GM10266 (cell line): ENCODE measurements around the gene PKD2L1.
A peak's percentile ranks its signal among the peaks of the same experiment; 100 is the strongest.
"Not testable (repeated sequence)": the region's sequence is repeated elsewhere in the genome, so short reads cannot be mapped to it uniquely, and the experiment has no call there.

ENCODE experiments used
- DNase-seq: peaks from one replicate; pipeline ENCODE4 v3.0.0; 2012; ENCODE audit errors: extremely low spot score
- TF ChIP-seq, protein P1 (sequence below): IDR thresholded peaks from 2 replicates; pipeline ENCODE4 v1.5.1; 2012; ENCODE audit warnings: mild to moderate bottlenecking, low read depth; ENCODE audit not compliant: control insufficient read depth, insufficient read depth; ENCODE audit errors: missing control alignments

PKD2L1 gene

DNA sequence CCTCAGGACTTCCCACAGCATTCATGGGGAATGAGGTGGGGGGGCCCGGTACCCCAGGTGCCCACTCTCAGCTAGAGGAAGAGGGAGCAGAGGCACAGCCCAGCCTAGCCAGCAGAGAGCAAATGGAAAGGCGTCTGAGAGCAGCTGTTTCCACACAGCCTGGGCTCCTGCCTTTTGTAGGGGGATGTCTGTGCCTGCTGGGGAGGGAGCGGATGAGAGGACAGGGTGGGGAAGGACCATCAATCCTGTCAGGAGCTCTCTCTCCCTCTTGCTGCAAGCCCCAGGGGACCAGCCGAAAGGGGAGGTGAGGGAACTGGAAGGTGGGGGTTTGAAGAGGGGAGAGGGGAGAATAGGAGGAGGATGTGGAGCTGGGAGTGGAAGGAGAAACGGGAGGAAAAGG is at the start of gene PKD2L1:
TSS of gene PKD2L1 (minus strand) at position 150 of the 400 bp plus-strand sequence. CDS start at position 25, 125 bp downstream.
- no peak for DNase-seq
- TF ChIP-seq, protein P1, sequence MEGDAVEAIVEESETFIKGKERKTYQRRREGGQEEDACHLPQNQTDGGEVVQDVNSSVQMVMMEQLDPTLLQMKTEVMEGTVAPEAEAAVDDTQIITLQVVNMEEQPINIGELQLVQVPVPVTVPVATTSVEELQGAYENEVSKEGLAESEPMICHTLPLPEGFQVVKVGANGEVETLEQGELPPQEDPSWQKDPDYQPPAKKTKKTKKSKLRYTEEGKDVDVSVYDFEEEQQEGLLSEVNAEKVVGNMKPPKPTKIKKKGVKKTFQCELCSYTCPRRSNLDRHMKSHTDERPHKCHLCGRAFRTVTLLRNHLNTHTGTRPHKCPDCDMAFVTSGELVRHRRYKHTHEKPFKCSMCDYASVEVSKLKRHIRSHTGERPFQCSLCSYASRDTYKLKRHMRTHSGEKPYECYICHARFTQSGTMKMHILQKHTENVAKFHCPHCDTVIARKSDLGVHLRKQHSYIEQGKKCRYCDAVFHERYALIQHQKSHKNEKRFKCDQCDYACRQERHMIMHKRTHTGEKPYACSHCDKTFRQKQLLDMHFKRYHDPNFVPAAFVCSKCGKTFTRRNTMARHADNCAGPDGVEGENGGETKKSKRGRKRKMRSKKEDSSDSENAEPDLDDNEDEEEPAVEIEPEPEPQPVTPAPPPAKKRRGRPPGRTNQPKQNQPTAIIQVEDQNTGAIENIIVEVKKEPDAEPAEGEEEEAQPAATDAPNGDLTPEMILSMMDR: no peak

GRCh38 chr10:100377830-100378229 is 47.8 kb upstream of the PKD2L1 start:
- TF ChIP-seq, protein P1: no peak
- no peak for DNase-seq

- not testable (repeated sequence) for DNase-seq
Observed at GRCh38 chr10:100376656-100377055, 46.6 kb upstream of the PKD2L1 start.

DNA sequence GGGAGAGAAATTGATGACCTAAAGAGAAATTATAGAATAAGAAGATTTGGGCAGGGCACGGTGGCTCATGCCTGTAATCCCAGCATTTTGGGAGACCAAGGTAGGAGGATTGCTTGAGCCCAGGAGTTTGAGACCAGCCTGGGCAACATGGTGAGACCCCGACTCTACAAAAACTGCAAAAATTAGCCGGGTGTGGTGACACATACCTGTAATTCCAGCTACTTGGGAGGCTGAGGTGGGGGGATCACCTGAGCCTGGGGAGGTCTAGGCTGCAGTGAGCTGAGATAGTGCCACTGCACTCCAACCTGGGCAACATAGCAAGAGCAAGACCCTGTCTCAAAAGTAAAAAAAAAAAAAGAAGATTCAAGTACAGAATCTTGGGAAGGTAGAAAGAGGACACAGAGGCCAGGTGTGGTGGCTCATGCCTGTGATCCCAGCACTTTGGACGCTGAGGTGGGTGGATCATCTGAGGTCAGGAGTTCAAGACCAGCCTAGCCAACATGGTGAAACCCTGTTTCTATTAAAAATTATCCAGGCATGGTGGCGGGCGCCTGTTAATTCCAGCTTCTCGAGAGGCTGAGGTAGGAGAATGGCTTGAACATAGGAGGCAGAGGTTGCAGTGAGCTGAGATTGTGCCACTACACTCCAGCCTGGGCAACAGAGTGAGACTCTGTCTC is 44.8 kb upstream of the PKD2L1 start:
- not testable (repeated sequence) for DNase-seq

DNA sequence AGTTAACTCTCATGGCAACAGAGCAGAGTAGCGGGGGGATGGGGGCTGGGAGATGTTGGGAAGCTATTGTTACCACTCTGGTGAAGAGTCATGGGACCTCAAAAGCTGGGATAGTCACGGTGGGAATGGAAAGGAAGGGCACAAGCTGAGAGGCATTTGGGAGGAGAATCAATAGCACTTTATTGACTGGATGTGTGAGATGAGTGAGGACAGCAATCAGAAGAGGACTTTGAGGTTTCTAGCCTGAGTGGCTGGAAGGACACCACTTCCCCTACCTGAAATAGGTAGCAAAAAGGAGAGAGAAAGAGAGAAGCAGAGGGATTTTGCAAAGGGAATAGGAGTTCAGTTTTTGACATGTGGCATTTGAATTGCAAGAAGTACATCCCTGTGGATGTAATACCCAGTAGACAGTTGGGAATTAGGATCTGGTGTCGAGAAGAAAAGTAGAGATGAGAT is 44.2 kb upstream of the PKD2L1 start:
- DNase-seq: no peak
- TF ChIP-seq, protein P1: no peak

DNA sequence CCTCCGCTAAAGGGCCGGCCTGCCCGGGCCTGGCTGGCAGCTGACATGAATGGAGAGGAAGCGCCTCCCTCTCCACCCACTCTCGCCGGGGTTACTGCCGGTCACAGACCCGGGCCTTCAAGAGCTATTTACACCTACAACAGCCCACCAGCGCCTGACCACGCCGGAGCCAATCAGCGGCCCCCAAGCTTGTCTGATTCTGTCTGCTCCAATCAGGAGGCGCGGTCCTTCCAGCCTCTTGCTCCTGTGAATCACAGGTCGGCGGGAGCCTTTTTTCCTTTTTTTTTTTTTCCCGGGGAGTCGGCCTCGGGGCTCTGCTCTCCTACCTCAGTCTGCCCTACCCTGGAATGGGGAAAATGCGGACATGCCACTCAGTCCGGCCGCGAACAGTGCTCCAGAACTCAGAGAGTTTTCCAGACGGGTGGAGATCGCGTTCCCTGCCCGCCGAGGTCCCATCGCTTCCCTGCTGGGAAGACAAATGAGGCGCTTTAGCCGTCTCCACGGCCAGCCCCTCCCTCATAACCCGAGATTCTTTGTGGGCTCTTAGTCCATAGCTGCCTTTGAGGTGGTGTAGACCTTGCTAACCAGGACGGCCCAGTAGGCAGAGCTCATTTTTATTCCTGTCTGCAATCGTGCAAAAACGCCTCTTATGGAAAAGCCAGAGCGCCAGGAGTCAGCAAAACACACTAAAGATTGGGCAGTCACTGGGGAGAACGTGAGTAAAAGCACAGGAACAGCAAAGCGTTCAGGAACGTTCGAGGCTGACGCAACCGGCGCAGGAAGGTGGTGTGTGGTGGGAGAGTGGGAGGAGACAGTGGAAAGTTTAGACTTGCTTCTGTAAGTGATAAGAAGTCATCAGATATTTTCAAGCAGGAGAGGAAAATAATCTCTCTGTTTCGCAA is 43.5 kb upstream of the PKD2L1 start:
- TF ChIP-seq, protein P1: no peak
- peak; percentile 89 for DNase-seq

GRCh38 chr10:100372415-100373297 is 42.6 kb upstream of the PKD2L1 start:
- DNase-seq: no peak
- TF ChIP-seq, protein P1: no peak
